COLO829 (cell line): ENCODE results near the gene CACNA1S.

Experiments
- DNase-seq: peaks from one replicate; pipeline ENCODE4 v3.0.0; 2012; ENCODE audit warnings: low spot score

CACNA1S gene

DNA sequence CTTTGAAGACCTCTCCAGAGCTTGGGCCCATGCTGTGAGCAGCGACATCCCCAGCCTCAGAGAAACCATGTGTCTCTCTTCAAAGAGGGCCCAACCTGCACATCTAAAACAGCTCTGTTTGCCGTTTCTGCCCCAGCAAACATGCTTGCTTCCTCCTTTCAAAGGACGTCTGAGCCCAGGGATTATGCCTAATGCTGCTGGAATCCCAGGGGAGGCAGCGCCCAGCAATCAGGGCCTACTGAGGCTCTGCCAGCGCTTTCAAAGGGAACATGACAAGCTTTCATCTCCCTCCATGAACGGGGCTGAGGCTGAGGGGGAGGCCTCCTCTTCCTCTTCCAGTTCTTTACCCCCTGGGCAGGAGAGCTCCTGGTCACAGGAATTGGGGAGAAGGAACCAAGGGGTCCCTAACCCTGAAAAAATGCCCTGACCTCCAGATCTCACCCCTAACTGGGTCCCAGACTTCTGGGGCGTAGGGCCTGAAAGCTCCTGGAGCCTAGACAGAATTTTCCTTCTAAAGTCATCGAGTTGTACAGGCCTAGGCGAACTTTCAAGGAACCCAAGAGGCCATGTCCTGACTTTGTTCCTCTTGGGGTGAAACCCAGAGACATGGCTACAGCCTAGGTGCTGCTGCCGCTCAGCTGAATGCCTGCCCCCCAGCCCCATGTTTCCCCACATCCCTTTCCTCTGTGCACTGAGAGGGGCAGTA is 28.2 kb upstream of the CACNA1S start:
- DNase-seq = no peak

DNA sequence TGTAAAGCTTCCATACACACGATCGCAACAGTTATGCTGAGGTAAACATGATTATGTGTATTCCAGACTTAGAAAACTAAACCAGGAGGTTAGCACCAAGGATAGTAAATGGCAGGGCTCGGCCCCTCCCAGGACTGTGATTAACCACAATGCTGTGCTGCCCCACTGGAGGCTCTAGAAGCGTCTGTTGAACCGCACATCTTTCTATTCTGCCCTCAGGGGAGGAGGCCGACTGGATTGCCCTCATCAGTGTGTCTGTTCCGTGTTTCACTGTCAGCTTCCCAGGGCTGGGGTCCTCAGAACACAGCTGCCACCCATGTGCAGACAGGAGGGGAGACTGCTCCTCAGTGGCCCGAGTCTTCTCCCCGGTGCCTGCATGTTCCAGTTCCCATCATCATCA is 27.5 kb upstream of the CACNA1S start:
- no peak for DNase-seq

DNA sequence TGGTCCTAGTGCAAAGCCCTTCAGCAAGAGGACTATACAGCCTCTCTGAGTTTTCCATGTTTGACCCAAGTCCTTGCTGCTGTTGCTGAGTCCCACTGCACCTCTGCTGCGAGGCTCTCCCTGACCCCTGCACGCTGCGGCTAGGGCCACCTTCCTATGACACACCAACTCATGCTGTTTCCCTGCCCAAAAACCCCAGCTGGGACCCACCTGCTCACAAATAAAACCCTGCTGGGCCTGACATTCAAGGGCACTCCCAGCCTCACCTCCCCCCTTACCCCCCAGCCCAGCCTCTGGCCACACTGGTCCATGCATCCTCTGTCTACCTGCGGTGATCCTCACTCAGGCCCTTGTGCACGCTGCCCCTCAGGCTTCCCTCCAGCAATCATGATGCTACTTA is 27.1 kb upstream of the CACNA1S start:
- no peak for DNase-seq

DNA sequence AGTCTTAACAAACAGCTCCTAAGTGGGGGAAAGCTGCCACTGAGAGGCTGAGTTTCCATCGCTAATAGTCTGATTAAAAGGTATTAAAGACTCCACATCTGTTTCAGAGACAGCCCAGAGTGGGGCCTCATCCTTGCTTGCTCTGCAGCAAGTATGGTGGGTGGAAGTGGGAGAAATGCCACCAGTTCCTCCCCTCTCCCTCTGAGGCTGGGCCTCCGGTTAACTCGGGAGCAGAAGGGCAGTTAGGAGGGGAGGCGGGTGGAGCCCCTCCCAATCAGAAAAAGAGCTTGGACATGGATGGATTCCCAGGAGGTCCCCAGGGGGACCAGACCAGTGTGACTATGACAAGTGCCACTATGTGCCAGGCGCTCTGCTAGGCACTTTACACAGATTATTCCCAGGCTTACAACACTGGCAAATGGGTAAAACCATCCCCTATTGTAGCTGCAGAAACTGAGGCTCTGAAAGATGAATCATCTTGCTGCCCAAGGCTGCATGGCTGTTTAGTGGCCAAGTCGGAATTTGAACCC is 26.1 kb upstream of the CACNA1S start:
- no peak for DNase-seq

DNA sequence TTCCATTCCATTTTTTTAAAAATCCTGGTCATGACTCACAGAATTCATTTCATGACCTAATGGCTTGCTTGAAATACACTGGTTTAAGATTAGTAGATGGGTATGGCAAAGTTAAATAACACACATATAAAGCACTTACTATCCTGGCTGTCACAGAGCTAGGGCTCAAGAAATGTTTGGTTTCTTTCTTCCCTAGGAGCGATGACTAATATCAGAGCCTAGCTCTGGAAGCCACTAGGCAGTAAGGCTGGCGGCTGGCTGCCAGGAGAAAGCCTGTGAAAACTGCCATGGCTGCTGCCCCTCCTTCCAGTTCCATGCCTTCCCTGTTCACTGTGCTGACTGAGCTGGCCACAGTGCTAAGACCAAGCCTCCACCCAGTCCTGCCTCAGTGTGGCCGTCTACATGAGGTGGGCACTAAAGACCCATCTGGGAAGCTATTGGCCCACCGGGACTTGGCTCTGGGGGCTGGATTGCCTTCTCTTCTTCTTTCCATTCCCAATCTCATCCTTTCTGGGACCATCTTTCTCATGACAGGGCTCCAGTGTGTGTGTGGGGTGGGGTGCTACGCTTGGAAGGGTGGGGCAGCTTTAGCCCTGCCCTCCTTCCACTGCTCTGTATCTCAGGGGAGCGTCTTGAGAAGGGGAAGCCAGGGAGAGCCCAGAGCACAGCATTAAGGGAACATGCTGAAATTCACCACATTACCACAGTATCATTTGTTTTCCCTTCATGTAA is 25.5 kb upstream of the CACNA1S start:
- peak; percentile 94 for DNase-seq

DNA sequence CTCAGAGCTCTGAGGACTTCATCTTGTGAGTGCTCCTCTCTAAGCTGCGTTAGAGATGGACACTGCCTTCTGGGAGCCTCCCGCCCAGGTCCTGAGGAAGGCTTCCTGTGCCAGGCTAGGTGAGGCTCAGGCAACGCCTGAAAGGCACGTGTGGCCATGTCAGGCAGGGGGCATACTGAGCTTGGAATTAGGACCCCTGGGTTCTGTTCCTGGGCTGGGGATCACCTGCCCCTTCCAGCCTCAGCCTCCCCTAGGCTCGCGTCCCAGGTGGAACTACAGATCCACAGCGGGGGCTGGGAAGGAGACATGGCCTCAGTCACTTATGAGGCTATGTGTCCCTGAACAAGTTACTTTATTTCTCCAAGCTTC is 24.8 kb upstream of the CACNA1S start:
- DNase-seq = no peak

DNA sequence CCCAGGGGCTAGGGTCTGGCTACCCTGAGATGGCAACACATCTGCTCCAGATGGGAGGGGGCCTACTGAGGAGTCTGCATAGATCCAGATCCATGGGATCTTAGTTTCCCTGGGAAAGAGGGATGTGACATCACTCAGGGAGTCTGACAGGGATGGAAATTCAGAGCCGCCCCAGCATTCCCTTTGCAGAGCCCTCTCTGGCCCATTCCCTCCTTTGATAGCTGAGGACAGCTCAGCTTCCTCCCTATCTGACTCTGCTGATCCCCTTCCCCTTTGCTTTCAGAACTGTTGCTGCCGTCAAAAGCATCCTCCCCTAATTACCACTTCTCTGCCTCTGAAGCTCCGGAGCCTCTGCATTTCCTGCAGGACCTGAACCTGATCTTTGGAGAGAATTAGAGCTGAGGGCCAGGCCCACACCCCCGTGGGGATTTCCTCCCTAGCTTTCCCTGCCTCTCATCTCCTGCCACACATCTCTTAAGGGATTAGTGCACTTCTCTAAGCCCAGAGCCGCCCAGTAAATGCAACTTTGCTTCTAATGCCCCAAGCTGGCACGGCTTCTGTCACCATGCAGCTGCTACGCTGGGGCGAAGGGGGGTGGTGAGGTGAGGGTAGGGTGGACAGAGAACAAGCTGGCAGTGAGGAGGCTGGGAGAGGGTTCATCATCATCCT is 24.3 kb upstream of the CACNA1S start:
- no peak for DNase-seq

DNA sequence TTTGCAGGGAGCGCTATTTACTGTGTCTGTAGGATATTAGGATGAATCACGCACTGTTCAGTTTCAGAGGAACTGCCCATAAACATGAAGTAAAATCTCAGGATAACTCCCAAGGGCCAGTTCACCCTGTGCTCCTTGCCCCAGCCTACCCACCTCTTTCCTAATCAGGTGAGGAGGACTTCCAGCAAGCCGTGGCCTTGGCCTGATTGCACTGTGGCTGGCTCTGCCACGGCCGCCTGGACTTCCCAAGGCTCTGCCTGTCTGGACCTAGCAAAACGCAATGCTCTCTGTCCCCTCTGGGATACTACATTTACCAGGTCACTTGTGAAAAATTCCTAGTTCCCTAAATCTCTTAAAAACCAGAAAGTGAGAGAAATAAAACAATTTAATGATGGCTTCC is 22.2 kb upstream of the CACNA1S start:
- no peak for DNase-seq

DNA sequence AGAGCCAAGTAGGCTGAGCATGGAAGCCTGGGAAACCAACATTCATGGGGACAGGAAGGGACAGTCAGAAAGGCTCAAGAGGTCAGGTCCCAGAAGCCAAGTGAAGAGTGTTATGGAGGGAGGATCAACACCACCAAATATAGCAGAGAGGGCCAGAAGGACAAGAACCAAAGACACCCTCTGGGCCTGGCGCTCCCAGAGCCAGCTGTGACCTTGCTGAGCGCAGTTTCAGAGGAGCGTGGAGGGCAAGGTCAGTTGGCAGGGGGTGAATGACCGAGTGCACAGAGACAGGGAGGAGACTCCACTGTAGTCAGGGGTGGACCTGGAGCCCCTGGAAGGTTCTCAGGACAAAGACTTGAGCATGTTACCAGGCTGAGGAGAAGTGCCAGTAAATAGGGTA is 19.2 kb upstream of the CACNA1S start:
- no peak for DNase-seq

DNA sequence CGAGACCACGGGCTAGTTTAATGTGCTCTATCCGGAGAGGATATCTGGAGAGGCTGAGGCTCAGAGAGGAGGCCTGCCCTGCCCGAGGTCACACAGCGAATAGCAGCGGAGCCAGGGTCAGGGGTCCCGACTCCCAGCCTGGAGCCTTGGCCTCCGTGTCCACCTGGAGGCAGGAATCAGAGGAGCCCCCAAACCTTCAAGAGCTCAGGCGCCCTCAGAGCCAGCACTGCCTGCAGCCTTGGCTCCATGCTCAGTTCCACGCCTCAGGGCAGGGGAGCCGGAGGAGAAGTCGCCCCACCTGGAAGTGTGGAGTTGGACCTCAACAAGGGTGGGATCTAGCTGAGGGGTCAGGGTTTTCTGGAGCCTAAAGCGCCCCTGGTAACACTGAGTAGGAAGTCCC is 16.7 kb upstream of the CACNA1S start:
- DNase-seq = no peak

DNA sequence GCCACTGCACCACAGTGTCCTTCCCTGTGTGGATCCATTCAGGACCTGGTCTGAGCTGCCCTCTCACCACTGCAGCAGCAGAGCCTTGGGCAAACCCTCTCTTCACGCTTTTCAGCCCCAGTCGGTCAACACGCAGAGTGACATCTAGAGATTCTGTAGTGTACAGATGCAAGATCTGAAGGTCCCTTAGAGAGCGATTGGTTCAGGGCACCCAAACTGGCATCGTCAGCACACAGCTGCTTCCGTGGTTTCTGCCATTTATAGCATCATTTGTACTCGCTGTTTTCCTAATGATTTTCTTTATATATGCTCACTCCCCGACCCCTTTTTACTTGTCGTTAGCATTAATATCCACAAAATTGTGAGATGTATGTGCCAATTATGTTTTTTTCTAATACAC is 16.2 kb upstream of the CACNA1S start:
- no peak for DNase-seq

DNA sequence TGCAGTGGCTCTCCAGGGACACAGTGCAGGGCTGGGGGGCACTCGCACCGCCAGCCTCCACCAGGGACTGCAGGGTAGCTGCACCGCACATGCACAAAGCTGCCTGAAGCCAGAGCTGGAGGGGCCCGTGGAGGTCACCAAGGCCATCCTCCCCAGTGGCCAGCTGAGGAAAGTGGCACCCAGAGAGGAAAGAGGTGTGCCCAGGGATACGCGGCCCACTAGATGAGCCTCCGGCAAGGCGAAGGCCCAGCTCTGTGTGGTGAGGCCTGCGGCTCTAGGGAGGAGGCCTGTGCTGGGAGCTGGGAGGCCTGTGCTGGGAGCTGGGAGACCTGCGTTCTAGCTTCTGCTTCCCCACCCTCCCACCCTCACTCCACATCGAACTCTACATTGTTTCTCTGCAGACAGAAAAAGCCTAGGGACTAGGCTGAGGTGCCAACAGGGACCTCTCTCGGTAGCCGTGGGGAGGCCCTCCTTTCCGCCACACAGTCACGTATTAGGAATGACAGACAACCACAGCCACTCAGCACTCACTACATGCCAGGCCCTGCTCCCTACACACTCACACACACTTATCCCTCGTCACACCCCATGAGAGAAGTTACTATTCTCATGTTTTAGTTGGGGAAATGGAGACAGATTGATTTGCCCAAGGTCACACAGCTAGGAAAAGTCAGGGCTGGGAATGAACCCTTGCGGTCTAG is 15.7 kb upstream of the CACNA1S start:
- no peak for DNase-seq

DNA sequence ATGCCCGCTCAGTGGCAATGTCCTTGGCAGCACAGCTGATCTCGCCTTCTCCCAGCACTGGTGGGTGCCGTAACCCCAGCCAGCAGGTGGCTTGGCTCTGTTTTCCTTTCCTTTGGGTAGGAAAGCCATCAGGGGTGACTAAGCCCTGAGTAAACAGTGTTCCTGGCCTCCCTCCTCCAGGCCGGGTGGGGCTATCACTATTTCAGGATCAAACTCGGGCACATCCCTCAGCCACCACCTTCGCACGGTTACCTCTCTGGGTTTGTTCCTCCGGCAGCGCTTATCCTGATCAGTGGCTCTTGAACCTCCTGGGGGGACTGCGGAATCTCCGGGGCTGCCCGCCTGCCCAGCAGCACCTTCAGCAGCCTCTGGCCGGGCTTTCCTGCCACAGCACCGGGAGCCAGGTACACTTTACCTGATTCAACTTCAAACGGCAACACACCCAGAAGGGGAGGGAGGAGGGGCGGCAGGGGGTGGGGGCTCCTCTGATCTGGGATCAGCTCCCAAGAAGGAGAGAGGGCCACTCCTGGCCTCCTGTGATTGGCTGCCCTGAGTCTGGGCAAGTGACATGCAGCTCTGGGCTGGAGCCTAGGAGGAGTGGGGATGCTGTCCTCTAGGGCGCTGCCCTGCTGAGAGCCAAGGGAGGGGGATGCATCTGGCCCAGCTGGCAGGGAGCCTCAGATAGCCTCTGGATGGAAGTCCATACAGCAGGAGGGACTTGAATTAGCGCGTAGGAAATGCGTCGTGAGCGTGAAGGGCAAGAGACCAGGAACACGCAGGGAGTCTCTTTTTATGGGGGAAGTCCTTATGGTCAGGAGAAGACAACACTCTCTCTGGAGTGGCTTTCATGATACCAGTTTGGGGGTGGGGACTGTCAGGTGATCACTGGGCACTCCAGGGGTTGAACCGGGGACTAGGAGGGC is 14.9 kb upstream of the CACNA1S start, which contains the start of gene ASCL5:
Gene ASCL5, minus strand, starts transcription at position 353 of the 923 bp plus-strand sequence. CDS start 11,812 bp downstream, outside the sequence.
- DNase-seq = no peak

DNA sequence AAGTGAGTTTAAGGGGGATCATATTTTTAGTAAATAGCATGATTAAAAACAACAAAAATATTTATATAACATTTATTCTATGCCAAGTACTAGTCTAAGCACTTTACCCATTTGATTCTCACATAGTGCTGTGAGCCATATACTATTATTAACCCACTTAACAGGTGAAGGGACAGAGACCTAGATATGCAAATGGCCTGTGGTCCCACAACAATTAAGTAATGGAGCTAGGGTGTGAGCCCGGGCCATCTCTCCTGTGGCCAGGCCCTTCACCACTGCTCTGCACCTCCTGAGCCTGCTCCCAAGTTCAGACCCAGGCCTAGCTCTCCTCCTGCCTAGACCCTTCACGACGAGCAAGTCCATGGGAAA is 14.2 kb upstream of the CACNA1S start:
- no peak for DNase-seq

DNA sequence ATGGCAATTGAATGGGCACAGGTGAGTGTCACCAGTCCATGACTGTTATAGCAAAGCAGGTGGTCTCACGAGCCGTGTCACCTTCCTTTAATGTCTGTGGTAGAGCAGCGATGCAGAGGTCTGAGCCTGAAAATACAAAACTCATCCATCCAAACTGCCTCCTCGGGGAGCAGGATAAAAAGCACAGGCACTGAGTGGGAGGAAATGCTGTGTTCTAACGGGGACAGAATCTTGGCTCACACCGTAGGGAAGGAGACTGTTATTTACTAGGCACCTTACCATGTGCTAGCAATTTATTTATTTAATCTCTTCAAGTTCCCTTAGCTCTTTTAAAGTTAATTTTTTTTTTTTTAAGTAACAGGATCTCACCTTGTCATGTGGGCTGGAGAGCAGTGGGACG is 13.6 kb upstream of the CACNA1S start:
- no peak for DNase-seq

DNA sequence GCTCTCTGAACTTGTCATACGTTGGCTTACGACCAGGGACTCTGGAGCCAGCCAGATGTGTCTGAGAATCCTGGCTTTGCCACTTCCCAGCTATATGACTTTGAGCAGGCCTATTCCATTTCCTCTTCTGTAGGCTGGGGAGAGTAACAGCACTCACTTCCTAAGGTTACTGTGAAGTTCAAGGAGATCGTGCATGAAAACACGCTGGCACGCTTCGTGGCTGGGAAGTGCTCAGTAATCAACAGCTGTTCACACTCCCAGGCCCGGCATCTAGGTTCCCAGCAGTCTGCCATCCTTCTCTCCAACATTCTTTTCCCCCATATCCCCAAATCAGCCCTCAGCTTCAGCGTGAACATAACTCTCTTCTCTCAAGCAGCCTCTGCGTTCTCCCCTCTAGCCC is 12.8 kb upstream of the CACNA1S start:
- DNase-seq = no peak

DNA sequence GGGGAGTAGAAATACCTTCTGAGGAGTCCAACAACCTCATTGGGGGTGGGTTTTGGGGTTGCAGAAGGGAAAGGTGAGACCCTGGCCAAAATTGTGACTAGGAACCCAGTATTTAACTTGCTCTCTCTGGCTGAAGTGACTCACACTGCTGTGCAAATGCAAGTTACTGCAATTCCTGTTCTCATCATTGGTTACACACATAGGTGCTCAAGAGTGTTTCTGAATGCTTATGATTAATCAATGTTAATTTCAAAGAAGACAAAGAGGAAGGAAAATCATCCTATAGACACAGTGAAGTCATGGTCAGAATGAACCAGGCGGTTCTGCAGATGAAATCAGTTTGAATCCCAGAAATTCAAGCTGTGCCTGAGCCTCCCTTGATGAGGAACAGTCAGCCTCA is 11.6 kb upstream of the CACNA1S start:
- DNase-seq = no peak

DNA sequence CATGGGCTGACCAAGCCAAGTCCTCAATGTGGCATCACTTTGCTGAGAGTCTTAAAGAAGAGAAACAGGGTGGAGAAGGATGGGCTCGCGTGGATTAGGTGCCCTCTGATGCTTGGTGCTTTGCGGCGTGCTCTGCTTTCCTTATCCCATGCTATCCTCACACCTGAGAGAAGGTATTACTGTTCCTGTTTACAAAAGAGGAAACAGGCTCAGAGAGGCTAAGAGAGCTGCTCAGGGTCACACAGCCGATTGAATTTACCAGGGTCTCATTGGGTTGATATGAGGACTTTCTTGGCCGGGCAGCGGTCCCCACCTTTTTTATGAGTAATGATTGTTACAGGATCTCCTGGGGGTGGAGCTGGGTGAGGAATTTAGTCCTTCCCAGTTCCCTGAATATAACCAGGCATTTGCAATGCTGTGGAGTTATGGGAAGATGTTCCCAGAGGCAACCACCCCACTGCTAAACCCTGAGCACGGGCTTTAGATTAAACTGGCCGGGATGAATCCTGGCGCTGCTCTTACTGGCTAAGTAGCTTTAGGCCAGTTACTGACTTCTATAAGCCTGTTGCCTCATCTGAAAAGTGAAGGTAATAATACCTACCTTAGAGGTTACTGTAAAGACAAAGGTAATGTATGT is 10.2 kb upstream of the CACNA1S start:
- DNase-seq = no peak

DNA sequence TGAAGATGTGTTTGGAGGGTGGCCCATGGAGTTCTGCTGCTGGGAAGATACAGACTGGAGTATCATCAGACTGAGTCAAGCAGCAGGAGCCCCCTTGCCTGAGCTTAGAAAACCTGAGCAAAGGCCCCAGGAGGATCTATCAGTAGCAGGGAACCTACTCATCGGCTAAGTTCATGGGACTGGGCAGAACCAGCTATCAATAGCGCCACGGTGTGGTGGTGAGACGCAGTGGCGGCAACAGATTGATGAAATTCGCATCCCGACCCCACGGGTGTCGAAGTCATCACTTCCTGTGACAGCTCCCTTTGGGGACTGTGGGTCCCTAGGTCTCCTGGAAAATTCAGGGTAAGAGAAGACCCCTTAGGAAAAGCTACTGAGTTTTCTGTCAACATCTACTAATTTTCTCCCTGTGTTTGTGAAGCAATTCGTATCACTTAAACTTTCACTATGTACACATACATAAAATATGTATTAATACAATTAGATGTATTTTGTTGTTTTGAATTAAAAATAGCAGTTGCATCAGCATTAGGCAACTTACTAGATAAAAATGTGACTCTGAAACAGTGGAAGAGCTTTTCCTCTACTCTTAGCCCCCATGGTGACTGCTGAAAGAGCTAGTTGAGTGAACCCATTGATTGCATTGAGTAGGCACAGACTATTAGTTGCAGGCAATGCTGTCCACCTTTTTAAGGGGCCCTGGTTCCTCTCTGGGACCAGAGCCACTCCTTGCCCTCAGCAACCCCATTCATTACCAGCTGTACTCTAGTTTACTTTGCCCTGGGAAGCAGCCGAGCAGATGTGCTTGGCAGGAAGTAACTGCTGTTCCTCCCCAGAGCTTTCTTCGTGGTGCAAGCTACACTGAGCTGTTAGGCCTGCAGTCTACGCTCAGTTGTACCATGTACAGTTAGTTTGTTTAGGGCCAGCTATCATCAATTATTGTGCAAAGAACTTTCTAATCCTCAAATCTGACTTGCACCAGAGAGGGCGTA is 7.3 kb upstream of the CACNA1S start:
- peak; percentile 69 for DNase-seq

DNA sequence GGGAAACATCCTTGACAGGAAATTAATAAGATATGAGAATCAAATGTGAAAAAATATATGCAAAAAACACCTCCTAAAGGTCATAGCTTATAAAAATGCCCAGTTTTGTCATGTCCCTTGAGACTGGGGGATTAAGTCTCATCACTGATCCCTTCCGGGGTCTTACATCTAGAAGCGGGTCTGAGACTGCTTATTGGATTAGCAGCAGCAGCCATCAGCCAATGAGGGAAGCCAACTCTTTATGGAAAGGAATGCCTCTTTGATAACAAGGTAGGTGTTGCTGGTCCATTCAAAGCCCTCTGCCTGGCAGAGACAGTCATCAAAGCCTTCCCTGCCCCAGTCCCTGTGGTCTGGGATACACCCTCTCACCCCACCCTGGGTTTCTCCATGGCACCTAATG is 3.9 kb upstream of the CACNA1S start:
- no peak for DNase-seq
